GM12878 (cell line): Measurements from ENCODE around the gene ETNK1. TPM values are rescaled to one million over a fixed set of nuclear protein-coding genes. Genes with fewer than 3 reads are reported as not detected.

ENCODE experiments used
- BACH1 ChIP-seq: fragments of 450-650 bp; IDR thresholded peaks from 2 replicates; pipeline ENCODE4 v1.6.1; 2017; ENCODE audit warnings: mild to moderate bottlenecking, borderline replicate concordance
- CTCF ChIP-seq, 3 experiments: IDR thresholded peaks in 2 of 3; conservative IDR thresholded peaks in 1 of 3; 2 replicates each; pipeline ENCODE4 v1.5.1; 2011; ENCODE audit warnings: low read depth in 3 of 3, low read length in 3 of 3, mild to moderate bottlenecking in 3 of 3, control low read depth in 2 of 3, moderate library complexity in 2 of 3, inconsistent platforms in 1 of 3, mixed read lengths in 1 of 3; ENCODE audit not compliant: control insufficient read depth in 2 of 3, insufficient read depth in 1 of 3; ENCODE audit errors: extremely low read depth in 1 of 3
- E4F1 ChIP-seq: fragments of 450-650 bp; IDR thresholded peaks from 2 replicates; pipeline ENCODE4 v1.6.1; 2018; ENCODE audit warnings: borderline replicate concordance, mild to moderate bottlenecking; ENCODE audit not compliant: partially characterized antibody
- FOXM1 ChIP-seq: IDR thresholded peaks from 2 replicates; pipeline ENCODE4 v1.6.1; 2012; ENCODE audit warnings: low read depth, mild to moderate bottlenecking, inconsistent platforms, low read length, moderate library complexity
- GABPA ChIP-seq: IDR thresholded peaks from 2 replicates; pipeline ENCODE4 v1.6.1; 2014; ENCODE audit warnings: antibody characterized with exemption, low read depth, mild to moderate bottlenecking, inconsistent platforms
- IKZF1 ChIP-seq: fragments of 450-650 bp; conservative IDR thresholded peaks from 2 replicates; pipeline ENCODE4 v1.6.1; 2017; ENCODE audit warnings: antibody characterized with exemption, mild to moderate bottlenecking
- MXI1 ChIP-seq: fragments of 150-350 bp; IDR thresholded peaks from 2 replicates; pipeline ENCODE4 v1.6.1; 2011; ENCODE audit warnings: low read depth, mild to moderate bottlenecking, inconsistent platforms, low read length, improper control_type of control experiment
- POLR2AphosphoS5 ChIP-seq: IDR thresholded peaks from 2 replicates; pipeline ENCODE4 v1.6.1; 2011; ENCODE audit warnings: mild to moderate bottlenecking, low read length, inconsistent platforms
- RB1 ChIP-seq: fragments of 450-650 bp; formaldehyde crosslinking; IDR thresholded peaks from 2 replicates; pipeline ENCODE4 v1.6.1; 2017; ENCODE audit warnings: mild to moderate bottlenecking, borderline replicate concordance
- SREBF1 ChIP-seq: IDR thresholded peaks from 2 replicates; pipeline ENCODE4 v1.6.1; 2012; ENCODE audit warnings: mild to moderate bottlenecking, low read length
- WRNIP1 ChIP-seq: IDR thresholded peaks from 2 replicates; pipeline ENCODE4 v1.6.1; 2011; ENCODE audit warnings: low read depth, low read length, improper control_type of control experiment, borderline replicate concordance
- ZNF687 ChIP-seq: fragments of 450-650 bp; IDR thresholded peaks from 2 replicates; pipeline ENCODE4 v1.6.1; 2017; ENCODE audit warnings: mild to moderate bottlenecking, moderate library complexity
- polyA plus RNA-seq, 11 experiments: library from polyadenylated mRNA; depleted of rRNA in 4 of 11; unstranded in 6 of 11; stranded (reverse) in 5 of 11; fragments of >200 nt; fragmentation: Nextera tagmentation in 4 of 11; fragmentation: Illumina TruSeq in 1 of 11; extraction: Ambion mirVana in 4 of 11; extraction: Trizol in 1 of 11; gene quantifications; 1 replicate in 1 of 11; 2 replicates in 10 of 11; pipeline versions ENCODE4 v1.2.1 to v1.2.3, GENCODE V29; 2011 to 2016; ENCODE audit warnings: inconsistent platforms in 2 of 11, missing spikeins in 2 of 11, low read depth in 1 of 11
- total RNA-seq, 4 experiments: library from RNA; depleted of rRNA in 3 of 4; stranded (reverse); fragments of >200 nt in 3 of 4; fragmentation: Illumina TruSeq in 1 of 4; extraction: Trizol in 1 of 4; gene quantifications; 2 replicates each; pipeline versions ENCODE4 v1.2.1 to v1.2.3, GENCODE V29; 2013 to 2021
- TF ChIP-seq, protein P1 (sequence below): IDR thresholded peaks from 2 replicates; pipeline ENCODE4 v1.6.1; 2012; ENCODE audit warnings: low read depth, low read length, improper control_type of control experiment
- TF ChIP-seq, protein P2 (sequence below): IDR thresholded peaks from 2 replicates; pipeline ENCODE4 v1.6.1; 2012; ENCODE audit warnings: low read depth, low read length, improper control_type of control experiment
- TF ChIP-seq, protein P3 (sequence below): fragments of 450-650 bp; IDR thresholded peaks from 2 replicates; pipeline ENCODE4 v1.6.1; 2014; ENCODE audit warnings: mild to moderate bottlenecking

Gene ETNK1
- total and polyA plus RNA-seq, 10 of the 15 experiments (the other 5 are each of a cell fraction or from before 2014, with no cell fraction given) = 12.3 to 69.4 (median 34.2) TPM

GRCh38 chr12:22624870-22625761, at the start of gene ETNK1 (continued):
- TF ChIP-seq E4F1 (no peak), IKZF1 (peak; percentile 89), WRNIP1 (no peak), ZNF687 (peak; percentile 96), POLR2AphosphoS5 (peak; percentile 83; the same call in 1 of the 2 replicates), GABPA (no peak), MXI1 (0 out of 2 replicates have a peak, but pooled peaks have one; percentile 27), SREBF1 (no peak), BACH1 (peak; percentile 59; the same call in 1 of the 2 replicates), RB1 (no peak), CTCF (IDR thresholded peaks at IDR 0.05 in 2 of 3, conservative IDR thresholded peaks at IDR 0.05 in 1 of 3; ENCODE audit: control insufficient read depth in 2 of 3, extremely low read depth in 1 of 3, insufficient read depth in 1 of 3, low read depth in 3 of 3, low read length in 3 of 3) (no peak), FOXM1 (no peak)
- TF ChIP-seq, protein P1, sequence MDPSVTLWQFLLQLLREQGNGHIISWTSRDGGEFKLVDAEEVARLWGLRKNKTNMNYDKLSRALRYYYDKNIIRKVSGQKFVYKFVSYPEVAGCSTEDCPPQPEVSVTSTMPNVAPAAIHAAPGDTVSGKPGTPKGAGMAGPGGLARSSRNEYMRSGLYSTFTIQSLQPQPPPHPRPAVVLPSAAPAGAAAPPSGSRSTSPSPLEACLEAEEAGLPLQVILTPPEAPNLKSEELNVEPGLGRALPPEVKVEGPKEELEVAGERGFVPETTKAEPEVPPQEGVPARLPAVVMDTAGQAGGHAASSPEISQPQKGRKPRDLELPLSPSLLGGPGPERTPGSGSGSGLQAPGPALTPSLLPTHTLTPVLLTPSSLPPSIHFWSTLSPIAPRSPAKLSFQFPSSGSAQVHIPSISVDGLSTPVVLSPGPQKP = no peak
- TF ChIP-seq, protein P2, sequence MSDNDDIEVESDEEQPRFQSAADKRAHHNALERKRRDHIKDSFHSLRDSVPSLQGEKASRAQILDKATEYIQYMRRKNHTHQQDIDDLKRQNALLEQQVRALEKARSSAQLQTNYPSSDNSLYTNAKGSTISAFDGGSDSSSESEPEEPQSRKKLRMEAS = peak; percentile 19; the same call in 1 of the 2 replicates
- TF ChIP-seq, protein P3, sequence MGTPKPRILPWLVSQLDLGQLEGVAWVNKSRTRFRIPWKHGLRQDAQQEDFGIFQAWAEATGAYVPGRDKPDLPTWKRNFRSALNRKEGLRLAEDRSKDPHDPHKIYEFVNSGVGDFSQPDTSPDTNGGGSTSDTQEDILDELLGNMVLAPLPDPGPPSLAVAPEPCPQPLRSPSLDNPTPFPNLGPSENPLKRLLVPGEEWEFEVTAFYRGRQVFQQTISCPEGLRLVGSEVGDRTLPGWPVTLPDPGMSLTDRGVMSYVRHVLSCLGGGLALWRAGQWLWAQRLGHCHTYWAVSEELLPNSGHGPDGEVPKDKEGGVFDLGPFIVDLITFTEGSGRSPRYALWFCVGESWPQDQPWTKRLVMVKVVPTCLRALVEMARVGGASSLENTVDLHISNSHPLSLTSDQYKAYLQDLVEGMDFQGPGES = no peak
